Body of pancreas (tissue), 4 donors: ENCODE data around the gene NCOA1.

ENCODE experiments used
- CTCF ChIP-seq, 7 experiments: fragments of 450-650 bp in 4 of 7; fragments of 200-600 bp in 3 of 7; sonication (generic) in 3 of 7; IDR thresholded peaks; one replicate each; pipeline ENCODE4 v1.5.1; 2016 to 2019; ENCODE audit warnings: antibody characterized with exemption in 7 of 7
- POLR2A ChIP-seq, 3 donors: fragments of 450-650 bp; IDR thresholded peaks; one replicate each; pipeline ENCODE4 v1.6.1; 2016; ENCODE audit warnings: antibody characterized with exemption in 3 of 3, mild to moderate bottlenecking in 2 of 3

- no peak for TF ChIP-seq CTCF (IDR thresholded peaks at IDR 0.05)
- TF ChIP-seq POLR2A (IDR thresholded peaks at IDR 0.05), result no peak
Measured at GRCh38 chr2:24626131-24626530, 135.1 kb downstream of the NCOA1 start.
